WTC11 (cell line): Measurements from ENCODE around the gene VTI1A.

Source experiments
- AFF4 ChIP-seq: sonication (generic); formaldehyde crosslinking; IDR thresholded peaks from 2 replicates; pipeline ENCODE4 v1.8.1; 2023; ENCODE audit warnings: mild to moderate bottlenecking, missing genetic modification reagents, borderline replicate concordance
- EMX1 ChIP-seq: fragments of 250-450 bp; sonication (Bioruptor Pico); IDR thresholded peaks from 2 replicates; pipeline ENCODE4 v1.8.0; 2021; ENCODE audit warnings: mild to moderate bottlenecking
- ETV6 ChIP-seq: sonication (generic); formaldehyde crosslinking; IDR thresholded peaks from 2 replicates; pipeline ENCODE4 v1.8.1; 2022; ENCODE audit warnings: mild to moderate bottlenecking, missing genetic modification reagents
- FOXP1 ChIP-seq: sonication (generic); formaldehyde crosslinking; IDR thresholded peaks from 2 replicates; pipeline ENCODE4 v1.8.0; 2022; ENCODE audit warnings: missing genetic modification reagents, mild to moderate bottlenecking, moderate library complexity, borderline replicate concordance
- JUN ChIP-seq: sonication (generic); formaldehyde crosslinking; IDR thresholded peaks from 2 replicates; pipeline ENCODE4 v1.8.0; 2023; ENCODE audit warnings: mild to moderate bottlenecking, missing genetic modification reagents
- NR2C2 ChIP-seq: sonication (generic); formaldehyde crosslinking; IDR thresholded peaks from 2 replicates; pipeline ENCODE4 v1.8.0; 2022; ENCODE audit warnings: mild to moderate bottlenecking, missing genetic modification reagents
- SP1 ChIP-seq: sonication (generic); formaldehyde crosslinking; conservative IDR thresholded peaks from 2 replicates; pipeline ENCODE4 v1.8.1; 2022; ENCODE audit warnings: missing genetic modification reagents
- TEAD4 ChIP-seq: sonication (generic); formaldehyde crosslinking; IDR thresholded peaks from 2 replicates; pipeline ENCODE4 v1.8.0; 2022; ENCODE audit warnings: mild to moderate bottlenecking, missing genetic modification reagents
- TP53 ChIP-seq: sonication (generic); formaldehyde crosslinking; IDR thresholded peaks from 2 replicates; pipeline ENCODE4 v1.8.1; 2023; ENCODE audit warnings: mild to moderate bottlenecking, missing genetic modification reagents
- ZNF263 ChIP-seq: sonication (generic); formaldehyde crosslinking; IDR thresholded peaks from 2 replicates; pipeline ENCODE4 v1.8.1; 2022; ENCODE audit warnings: low read depth, mild to moderate bottlenecking, moderate library complexity, missing genetic modification reagents
- TF ChIP-seq, protein P1 (sequence below): fragments of 200-600 bp; IDR thresholded peaks from 2 replicates; pipeline ENCODE4 v1.8.0; 2022; ENCODE audit warnings: antibody characterized with exemption
- TF ChIP-seq, protein P2 (sequence below): sonication (generic); formaldehyde crosslinking; IDR thresholded peaks from 2 replicates; pipeline ENCODE4 v1.8.1; 2023; ENCODE audit warnings: mild to moderate bottlenecking, missing genetic modification reagents
- TF ChIP-seq, protein P3 (sequence below): sonication (generic); formaldehyde crosslinking; IDR thresholded peaks from 2 replicates; pipeline ENCODE4 v1.8.1; 2023; ENCODE audit warnings: mild to moderate bottlenecking, missing genetic modification reagents, moderate library complexity

DNA sequence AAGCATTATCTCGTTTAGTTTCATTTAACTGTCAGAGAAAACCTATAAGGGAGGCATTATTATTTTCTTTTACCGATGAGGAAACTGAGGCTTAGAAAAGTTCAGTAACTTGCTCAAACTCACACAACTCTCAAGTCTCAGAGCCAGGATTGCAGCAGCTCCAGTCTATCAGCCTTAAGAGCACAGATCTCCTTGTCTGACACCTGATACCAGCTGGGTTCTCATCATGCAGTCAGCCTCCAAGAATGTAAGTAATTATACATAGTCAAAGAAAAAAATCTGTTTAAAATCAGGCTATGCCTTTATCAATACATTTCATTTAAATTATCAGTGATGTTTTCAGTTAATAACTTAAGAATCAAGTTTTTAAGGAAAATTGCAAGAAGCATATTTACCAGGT is 266.4 kb downstream of the VTI1A start:
- no peak for TF ChIP-seq AFF4 (CRISPR knock-in tag)
- TF ChIP-seq, protein P1, sequence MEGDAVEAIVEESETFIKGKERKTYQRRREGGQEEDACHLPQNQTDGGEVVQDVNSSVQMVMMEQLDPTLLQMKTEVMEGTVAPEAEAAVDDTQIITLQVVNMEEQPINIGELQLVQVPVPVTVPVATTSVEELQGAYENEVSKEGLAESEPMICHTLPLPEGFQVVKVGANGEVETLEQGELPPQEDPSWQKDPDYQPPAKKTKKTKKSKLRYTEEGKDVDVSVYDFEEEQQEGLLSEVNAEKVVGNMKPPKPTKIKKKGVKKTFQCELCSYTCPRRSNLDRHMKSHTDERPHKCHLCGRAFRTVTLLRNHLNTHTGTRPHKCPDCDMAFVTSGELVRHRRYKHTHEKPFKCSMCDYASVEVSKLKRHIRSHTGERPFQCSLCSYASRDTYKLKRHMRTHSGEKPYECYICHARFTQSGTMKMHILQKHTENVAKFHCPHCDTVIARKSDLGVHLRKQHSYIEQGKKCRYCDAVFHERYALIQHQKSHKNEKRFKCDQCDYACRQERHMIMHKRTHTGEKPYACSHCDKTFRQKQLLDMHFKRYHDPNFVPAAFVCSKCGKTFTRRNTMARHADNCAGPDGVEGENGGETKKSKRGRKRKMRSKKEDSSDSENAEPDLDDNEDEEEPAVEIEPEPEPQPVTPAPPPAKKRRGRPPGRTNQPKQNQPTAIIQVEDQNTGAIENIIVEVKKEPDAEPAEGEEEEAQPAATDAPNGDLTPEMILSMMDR: no peak
- TF ChIP-seq, protein P2, sequence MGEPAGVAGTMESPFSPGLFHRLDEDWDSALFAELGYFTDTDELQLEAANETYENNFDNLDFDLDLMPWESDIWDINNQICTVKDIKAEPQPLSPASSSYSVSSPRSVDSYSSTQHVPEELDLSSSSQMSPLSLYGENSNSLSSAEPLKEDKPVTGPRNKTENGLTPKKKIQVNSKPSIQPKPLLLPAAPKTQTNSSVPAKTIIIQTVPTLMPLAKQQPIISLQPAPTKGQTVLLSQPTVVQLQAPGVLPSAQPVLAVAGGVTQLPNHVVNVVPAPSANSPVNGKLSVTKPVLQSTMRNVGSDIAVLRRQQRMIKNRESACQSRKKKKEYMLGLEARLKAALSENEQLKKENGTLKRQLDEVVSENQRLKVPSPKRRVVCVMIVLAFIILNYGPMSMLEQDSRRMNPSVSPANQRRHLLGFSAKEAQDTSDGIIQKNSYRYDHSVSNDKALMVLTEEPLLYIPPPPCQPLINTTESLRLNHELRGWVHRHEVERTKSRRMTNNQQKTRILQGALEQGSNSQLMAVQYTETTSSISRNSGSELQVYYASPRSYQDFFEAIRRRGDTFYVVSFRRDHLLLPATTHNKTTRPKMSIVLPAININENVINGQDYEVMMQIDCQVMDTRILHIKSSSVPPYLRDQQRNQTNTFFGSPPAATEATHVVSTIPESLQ (CRISPR knock-in tag): no peak
- TF ChIP-seq TEAD4 (CRISPR knock-in tag): no peak
- no peak for TF ChIP-seq EMX1 (CRISPR knock-in tag)
- TF ChIP-seq ZNF263 (CRISPR knock-in tag): no peak
- no peak for TF ChIP-seq FOXP1 (CRISPR knock-in tag)
- TF ChIP-seq ETV6 (CRISPR knock-in tag): no peak
- TF ChIP-seq TP53 (CRISPR knock-in tag): no peak
- TF ChIP-seq JUN (CRISPR knock-in tag): no peak
- TF ChIP-seq SP1 (CRISPR knock-in tag): no peak
- TF ChIP-seq, protein P3, sequence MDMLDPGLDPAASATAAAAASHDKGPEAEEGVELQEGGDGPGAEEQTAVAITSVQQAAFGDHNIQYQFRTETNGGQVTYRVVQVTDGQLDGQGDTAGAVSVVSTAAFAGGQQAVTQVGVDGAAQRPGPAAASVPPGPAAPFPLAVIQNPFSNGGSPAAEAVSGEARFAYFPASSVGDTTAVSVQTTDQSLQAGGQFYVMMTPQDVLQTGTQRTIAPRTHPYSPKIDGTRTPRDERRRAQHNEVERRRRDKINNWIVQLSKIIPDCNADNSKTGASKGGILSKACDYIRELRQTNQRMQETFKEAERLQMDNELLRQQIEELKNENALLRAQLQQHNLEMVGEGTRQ (CRISPR knock-in tag): no peak
- TF ChIP-seq NR2C2 (CRISPR knock-in tag): no peak
